Colonic mucosa (tissue), 4 donors: Measurements from ENCODE around the gene ALDH4A1. TPM values are rescaled to one million over a fixed set of nuclear protein-coding genes. Genes with fewer than 3 reads are reported as not detected.

Source experiments
- DNase-seq: peaks from one replicate; pipeline ENCODE4 v3.0.0-alpha.2; 2020
- H3K27ac ChIP-seq: fragments of 200-600 bp; one replicate; pipeline ENCODE4 v1.8.0; 2021
- H3K27me3 ChIP-seq: fragments of 200-600 bp; one replicate; pipeline ENCODE4 v1.8.0; 2021
- H3K36me3 ChIP-seq: fragments of 200-600 bp; one replicate; pipeline ENCODE4 v1.8.0; 2021
- H3K4me1 ChIP-seq: fragments of 200-600 bp; one replicate; pipeline ENCODE4 v1.8.0; 2021; ENCODE audit warnings: mild to moderate bottlenecking
- H3K4me3 ChIP-seq: fragments of 200-600 bp; one replicate; pipeline ENCODE4 v1.8.0; 2021
- H3K9ac ChIP-seq, 2 donors: one replicate each; pipeline ENCODE4 v1.7.0; 2013; ENCODE audit warnings: control low read depth in 2 of 2, low read depth in 2 of 2, low read length in 2 of 2
- H3K9me3 ChIP-seq: fragments of 200-600 bp; one replicate; pipeline ENCODE4 v1.8.0; 2021
- intact Hi-C: fragments of 100-400 bp; cut with DNase I; formaldehyde crosslinking; loops from one replicate; pipeline ENCODE4 v1.14.1; 2022
- total RNA-seq, 2 donors: library from RNA; stranded (reverse); fragmentation: NEBNext Ultra II Directional in 1 of 2; extraction: Animal tissue kit (Norgen Biotek cat#: 25700) in 1 of 2; gene quantifications; one replicate each; pipeline ENCODE4 v1.2.1, GENCODE V29; 2021
- TF ChIP-seq, protein P1 (sequence below): fragments of 200-600 bp; IDR thresholded peaks from one replicate; pipeline ENCODE4 v1.8.0; 2022; ENCODE audit warnings: antibody characterized with exemption, mild to moderate bottlenecking
- donor health status: healthy.
- donor health status: DM: no; HTN: no; CAD: no.
- donor health status: DM: no; HTN: no; CAD: no.

ALDH4A1 gene
- total RNA-seq, 2 donors from 2014 or later = 7.9 to 13.0 TPM

GRCh38 chr1:18944810-18945209 is 42.5 kb upstream of the ALDH4A1 start:
- no peak for DNase-seq
- no peak overlapping the region for H3K27ac ChIP-seq

GRCh38 chr1:18943914-18944572 is 41.7 kb upstream of the ALDH4A1 start:
- H3K9me3 ChIP-seq = no peaks in the 10 kb centered on the region
- no peaks in the 10 kb centered on the region for H3K27me3 ChIP-seq
- DNase-seq = no peak
- no peak overlapping the region for H3K9ac ChIP-seq
- no peaks in the 10 kb centered on the region for H3K36me3 ChIP-seq
- H3K4me1 ChIP-seq = peaks cover 11% of the 10 kb centered on the region
- intact Hi-C loops = no loop called here
- TF ChIP-seq, protein P1, sequence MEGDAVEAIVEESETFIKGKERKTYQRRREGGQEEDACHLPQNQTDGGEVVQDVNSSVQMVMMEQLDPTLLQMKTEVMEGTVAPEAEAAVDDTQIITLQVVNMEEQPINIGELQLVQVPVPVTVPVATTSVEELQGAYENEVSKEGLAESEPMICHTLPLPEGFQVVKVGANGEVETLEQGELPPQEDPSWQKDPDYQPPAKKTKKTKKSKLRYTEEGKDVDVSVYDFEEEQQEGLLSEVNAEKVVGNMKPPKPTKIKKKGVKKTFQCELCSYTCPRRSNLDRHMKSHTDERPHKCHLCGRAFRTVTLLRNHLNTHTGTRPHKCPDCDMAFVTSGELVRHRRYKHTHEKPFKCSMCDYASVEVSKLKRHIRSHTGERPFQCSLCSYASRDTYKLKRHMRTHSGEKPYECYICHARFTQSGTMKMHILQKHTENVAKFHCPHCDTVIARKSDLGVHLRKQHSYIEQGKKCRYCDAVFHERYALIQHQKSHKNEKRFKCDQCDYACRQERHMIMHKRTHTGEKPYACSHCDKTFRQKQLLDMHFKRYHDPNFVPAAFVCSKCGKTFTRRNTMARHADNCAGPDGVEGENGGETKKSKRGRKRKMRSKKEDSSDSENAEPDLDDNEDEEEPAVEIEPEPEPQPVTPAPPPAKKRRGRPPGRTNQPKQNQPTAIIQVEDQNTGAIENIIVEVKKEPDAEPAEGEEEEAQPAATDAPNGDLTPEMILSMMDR = no peak
- H3K27ac ChIP-seq = no peak overlapping the region
- no peak overlapping the region for H3K4me3 ChIP-seq

More at GRCh38 chr1:18944810-18945209, 42.5 kb upstream of the ALDH4A1 start:
- Histone ChIP-seq H3K27me3 (no peaks in the 10 kb centered on the region), H3K9me3 (no peaks in the 10 kb centered on the region), H3K9ac (no peak overlapping the region), H3K4me1 (peaks cover 11% of the 10 kb centered on the region), H3K4me3 (no peak overlapping the region), H3K36me3 (no peaks in the 10 kb centered on the region)
- TF ChIP-seq, protein P1 = no peak
- intact Hi-C loops = no loop called here

DNA sequence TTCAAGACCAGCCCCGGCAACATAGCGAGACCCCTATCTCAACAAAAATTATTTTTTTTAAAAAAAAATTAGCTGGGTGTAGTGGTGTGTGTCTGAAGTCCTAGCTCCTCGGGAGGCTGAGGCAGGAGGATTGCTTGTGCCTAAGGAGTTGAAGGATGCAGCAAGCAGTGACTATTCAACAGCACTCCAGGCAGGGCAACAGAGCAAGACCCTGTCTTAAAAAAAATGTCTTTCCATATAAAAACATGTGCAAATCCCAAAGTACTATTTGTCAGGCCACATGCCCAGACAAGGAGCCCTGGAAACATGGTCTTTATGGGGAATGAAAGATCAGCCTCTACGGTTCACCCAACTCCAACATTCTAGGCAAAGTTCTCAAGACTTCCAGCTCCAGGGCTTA is 40.8 kb upstream of the ALDH4A1 start:
- no peak overlapping the region for H3K4me3 ChIP-seq
- intact Hi-C loops = no loop called here

DNA sequence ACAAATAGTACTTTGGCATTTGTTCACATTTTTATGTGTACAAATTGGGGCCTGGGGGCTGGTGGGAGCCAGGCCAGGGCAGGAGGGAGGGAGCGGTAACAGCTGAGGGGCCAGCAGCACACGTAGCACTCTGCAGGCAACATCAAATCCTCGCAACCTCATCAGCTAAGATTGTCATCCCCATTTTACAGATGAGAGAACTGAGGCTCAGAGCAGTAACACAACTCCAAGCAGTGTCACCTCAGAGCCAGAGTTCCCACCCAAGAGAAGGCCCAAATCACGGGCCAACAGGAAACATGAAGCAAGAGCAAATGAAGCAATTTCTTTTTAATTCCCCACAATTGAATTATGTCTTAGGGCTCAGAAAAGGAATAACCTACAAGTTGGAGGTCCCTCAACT is 40.0 kb upstream of the ALDH4A1 start:
- Histone ChIP-seq H3K9me3 (no peaks in the 10 kb centered on the region), H3K4me1 (peaks cover 11% of the 10 kb centered on the region), H3K36me3 (no peaks in the 10 kb centered on the region), H3K27me3 (no peaks in the 10 kb centered on the region), H3K27ac (no peak overlapping the region), H3K9ac (peak overlapping the region in 1 of 2 donors; percentile 2), H3K4me3 (no peak overlapping the region)
- no peak for DNase-seq
- TF ChIP-seq, protein P1 = no peak
- intact Hi-C loops = no loop called here

More for the DNA sequence above, 40.8 kb upstream of the ALDH4A1 start:
- H3K27ac ChIP-seq = no peak overlapping the region
- TF ChIP-seq, protein P1 = no peak
- H3K9ac ChIP-seq = no peak overlapping the region
- no peaks in the 10 kb centered on the region for H3K27me3 ChIP-seq
- no peaks in the 10 kb centered on the region for H3K9me3 ChIP-seq
- peaks cover 11% of the 10 kb centered on the region for H3K4me1 ChIP-seq
- DNase-seq = no peak
- H3K36me3 ChIP-seq = no peaks in the 10 kb centered on the region

DNA sequence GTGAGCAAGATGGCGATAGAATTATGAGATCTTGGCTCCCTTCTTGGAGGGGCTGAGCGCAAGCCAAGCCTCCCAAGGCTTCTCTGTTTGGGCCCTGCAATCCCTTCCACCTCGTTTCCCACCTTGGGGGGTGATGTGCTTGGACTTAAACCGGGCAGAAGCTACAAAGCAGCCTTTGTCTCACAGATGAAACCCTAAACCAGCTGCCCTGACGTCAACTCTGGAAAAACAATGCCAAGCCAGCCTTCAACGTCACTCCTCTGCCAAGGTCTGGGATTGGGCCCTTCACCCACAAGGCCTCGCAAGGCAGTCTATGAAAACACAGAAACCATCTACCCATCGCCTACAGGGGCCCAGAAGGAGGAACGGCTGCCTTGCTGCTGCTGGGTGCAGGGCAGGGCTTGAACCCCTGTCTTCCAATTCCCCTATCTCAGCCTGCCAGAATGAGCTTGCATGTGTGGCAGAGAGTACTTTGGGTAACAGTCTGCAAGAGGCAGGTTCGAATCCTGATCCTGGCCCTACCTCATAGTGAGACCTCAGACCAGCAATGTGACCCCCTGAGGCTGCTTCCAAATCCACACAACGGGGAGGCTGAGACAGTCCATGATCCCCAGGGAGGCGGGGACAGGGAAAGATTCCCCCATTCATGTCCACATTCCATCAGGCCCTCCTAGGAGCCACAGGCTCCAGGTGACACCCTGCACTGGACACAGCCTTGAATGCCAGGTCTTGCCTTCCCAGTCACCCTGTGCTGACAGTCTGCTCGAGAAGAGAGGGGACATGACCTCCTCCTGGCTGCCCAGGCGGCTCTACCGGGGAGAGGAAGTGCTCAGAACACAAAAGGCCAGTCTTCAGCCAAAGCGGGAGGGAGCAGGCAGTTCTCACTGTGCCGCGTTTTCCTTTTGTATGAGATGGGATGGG is 39.1 kb upstream of the ALDH4A1 start:
- Histone ChIP-seq H3K36me3 (no peaks in the 10 kb centered on the region), H3K27ac (no peak overlapping the region), H3K9ac (no peak overlapping the region), H3K4me3 (no peak overlapping the region), H3K27me3 (no peaks in the 10 kb centered on the region), H3K9me3 (no peaks in the 10 kb centered on the region), H3K4me1 (peaks cover 11% of the 10 kb centered on the region)
- intact Hi-C loops = no loop called here
- TF ChIP-seq, protein P1 = no peak
- DNase-seq = no peak
